PC-9 (cell line): Measurements from ENCODE around the gene SRMS. TPM values are rescaled to one million over a fixed set of nuclear protein-coding genes. Genes with fewer than 3 reads are reported as not detected.
A peak's percentile ranks its signal among the peaks of the same experiment; 100 is the strongest.

Source experiments
- Bru-seq: library from RNA; stranded (reverse); fragments of 400-500 nt; gene quantifications from one replicate; lab custom pipeline; 2021; lab: Mats Ljungman, UMichigan
- BruChase-seq, 2 experiments: library from RNA; stranded (reverse); fragments of 400-500 nt; gene quantifications; one replicate each; lab custom pipeline; 2021; lab: Mats Ljungman, UMichigan
- BruUV-seq: library from RNA; stranded (reverse); fragments of 400-500 nt; replicated peaks from 2 replicates; lab custom pipeline; 2021; lab: Mats Ljungman, UMichigan
- CTCF ChIA-PET: fragments of 300-600 bp; sonication (Branson Sonifier 250); formaldehyde crosslinking; loops from one replicate; lab custom pipeline; 2022; ENCODE audit warnings: antibody characterized with exemption; lab: Charles Lee
- POLR2A ChIA-PET: fragments of 300-600 bp; sonication (Branson Sonifier 250); formaldehyde crosslinking; loops from one replicate; lab custom pipeline; 2022; ENCODE audit warnings: antibody characterized with exemption; ENCODE audit not compliant: unreplicated experiment; lab: Charles Lee
- DNase-seq, 2 experiments: peaks; one replicate each; pipeline versions ENCODE4 v3.0.0 to v3.0.0-alpha.2; 2015 to 2022; ENCODE audit warnings: mixed read lengths in 1 of 2
- H2AFZ ChIP-seq: fragments of 200-600 bp; sonication (generic); 2 replicates; pipeline ENCODE4 v1.8.1; 2017; ENCODE audit warnings: antibody characterized with exemption
- H3F3A ChIP-seq: fragments of 200-600 bp; sonication (generic); 2 replicates; pipeline ENCODE4 v1.8.1; 2017; ENCODE audit warnings: antibody characterized with exemption, mild to moderate bottlenecking, low read depth; ENCODE audit not compliant: insufficient read depth
- H3K27ac ChIP-seq: fragments of 200-600 bp; sonication (generic); 2 replicates; pipeline ENCODE4 v1.6.1; 2016; ENCODE audit warnings: mixed run types
- H3K27me3 ChIP-seq: fragments of 200-600 bp; sonication (generic); 2 replicates; pipeline ENCODE4 v1.6.1; 2016; ENCODE audit warnings: low read depth, mixed run types; ENCODE audit not compliant: insufficient read depth
- H3K36me3 ChIP-seq: fragments of 200-600 bp; sonication (generic); 2 replicates; pipeline ENCODE4 v1.6.1; 2016; ENCODE audit warnings: low read depth, mixed run types
- H3K4me1 ChIP-seq: fragments of 200-600 bp; sonication (generic); replicated peaks from 2 replicates; pipeline ENCODE4 v1.6.1; 2016; ENCODE audit warnings: mixed run types; ENCODE audit not compliant: insufficient read depth
- H3K4me2 ChIP-seq: fragments of 200-600 bp; sonication (generic); 2 replicates; pipeline ENCODE4 v1.6.1; 2017; ENCODE audit warnings: mixed run types
- H3K4me3 ChIP-seq: fragments of 200-600 bp; sonication (generic); 2 replicates; pipeline ENCODE4 v1.6.1; 2016; ENCODE audit warnings: mixed run types
- H3K79me2 ChIP-seq: fragments of 200-600 bp; sonication (generic); 2 replicates; pipeline ENCODE4 v1.6.1; 2017; ENCODE audit warnings: low read depth, mixed run types
- H3K9me2 ChIP-seq: fragments of 200-600 bp; sonication (generic); 2 replicates; pipeline ENCODE4 v1.8.1; 2017; ENCODE audit warnings: mild to moderate bottlenecking; ENCODE audit not compliant: insufficient read depth
- H3K9me3 ChIP-seq: fragments of 200-600 bp; sonication (generic); 2 replicates; pipeline ENCODE4 v1.8.1; 2016; ENCODE audit warnings: low read depth; ENCODE audit not compliant: insufficient read depth
- H4K20me1 ChIP-seq: fragments of 200-600 bp; sonication (generic); 2 replicates; pipeline ENCODE4 v1.8.1; 2017; ENCODE audit not compliant: insufficient read depth
- CTCF ChIP-seq: fragments of 200-600 bp; sonication (generic); conservative IDR thresholded peaks from 2 replicates; pipeline ENCODE4 v1.6.1; 2017; ENCODE audit warnings: mixed run types, antibody characterized with exemption, mild to moderate bottlenecking, moderate library complexity
- EZH2 ChIP-seq: fragments of 200-600 bp; sonication (generic); IDR thresholded peaks from 2 replicates; pipeline ENCODE4 v1.8.0; 2017; ENCODE audit warnings: antibody characterized with exemption, low read depth
- intact Hi-C: fragments of 100-400 bp; cut with micrococcal nuclease; formaldehyde crosslinking; loops from one replicate; pipeline ENCODE4 v1.10.0; 2022; ENCODE audit not compliant: unreplicated experiment
- long read RNA-seq: library from polyadenylated mRNA; stranded (forward); transcript quantifications from one replicate; pipeline ENCODE4 v2.0.0, GENCODE V29; 2022
- total RNA-seq: library from RNA; stranded (reverse); gene quantifications from 2 replicates; pipeline ENCODE4 v1.2.3, GENCODE V29; 2021

SRMS gene
- total RNA-seq (1.2 TPM in 2 replicates), Bru-seq, nascent RNA (percentile 16 among the genes with signal in this experiment), BruChase-seq, experiment 1, labeled RNA remaining after a 2-hour chase (percentile 27 among the genes with signal in this experiment), BruChase-seq, experiment 2, labeled RNA remaining after a 6-hour chase (percentile 28 among the genes with signal in this experiment)
- long read RNA-seq, partial matches to known transcripts, result 0 of 3 reads
- long read RNA-seq, other reads (novel, unspliced or antisense), result 3 of 3 reads

GRCh38 chr20:63547725-63548480 is at the start of gene SRMS:
Gene SRMS, minus strand, starts transcription at chr20:63547749. Its CDS starts 286 bp downstream, at chr20:63547463.
- DNase-seq, result no peak
- TF ChIP-seq CTCF (no peak), EZH2 (no peak)
- Histone ChIP-seq H3K9me3 (no peaks in the 10 kb centered on the region), H3K27ac (no peak within 1 kb of the TSS), H4K20me1 (no peaks in the 10 kb centered on the region), H3K4me3 (no peak within 1 kb of the TSS), H3F3A (peaks cover 40% of the 10 kb centered on the region; the same call in 1 of the 2 replicates), H3K4me1 (peaks cover 64% of the 10 kb centered on the region), H3K36me3 (no peaks in the 10 kb centered on the region), H2AFZ (no peak within 1 kb of the TSS), H3K9me2 (no peaks in the 10 kb centered on the region), H3K79me2 (no peaks in the 10 kb centered on the region), H3K4me2 (peak within 1 kb of the TSS; percentile 7; the same call in 1 of the 2 replicates), H3K27me3 (no peaks in the 10 kb centered on the region)
- ChIA-PET POLR2A (interaction anchor here (0.6 kb wide), 1 partner anchor 433 kb away, joined by 5 read pairs; the partner anchor contains the start of gene PRPF6), CTCF (no interaction called here)
- intact Hi-C loops, result no loop called here
- no TSS peak for BruUV-seq

GRCh38 chr20:63596423-63596822 is 48.9 kb upstream of the SRMS start:
- H4K20me1 ChIP-seq, result no peaks in the 10 kb centered on the region; the same call in 1 of the 2 replicates
- H3K4me3 ChIP-seq, result no peak overlapping the region
- H3F3A ChIP-seq, result peaks cover 15% of the 10 kb centered on the region; the same call in 1 of the 2 replicates
- no peaks in the 10 kb centered on the region for H3K9me2 ChIP-seq
- no TSS peak for BruUV-seq
- CTCF ChIA-PET, result interaction anchor here (0.6 kb wide), 1 partner anchor 277 kb away, joined by 6 read pairs; no protein-coding TSS in a partner anchor
- peaks cover 14% of the 10 kb centered on the region; the same call in 1 of the 2 replicates for H3K4me1 ChIP-seq
- no peaks in the 10 kb centered on the region for H3K9me3 ChIP-seq
- POLR2A ChIA-PET, result no interaction called here
- H2AFZ ChIP-seq, result no peak overlapping the region
- TF ChIP-seq EZH2 (no peak), CTCF (no peak)
- no peak overlapping the region for H3K4me2 ChIP-seq
- no peaks in the 10 kb centered on the region for H3K27me3 ChIP-seq
- no peak overlapping the region for H3K27ac ChIP-seq
- H3K79me2 ChIP-seq, result no peaks in the 10 kb centered on the region
- intact Hi-C loops, result no loop called here
- no peaks in the 10 kb centered on the region for H3K36me3 ChIP-seq
- DNase-seq, result no peak

- Histone ChIP-seq H4K20me1 (no peaks in the 10 kb centered on the region; the same call in 1 of the 2 replicates), H3K9me3 (no peaks in the 10 kb centered on the region), H3K4me2 (no peak overlapping the region), H3K27me3 (no peaks in the 10 kb centered on the region), H3K4me3 (no peak overlapping the region), H3F3A (peaks cover 8% of the 10 kb centered on the region; the same call in 1 of the 2 replicates), H3K36me3 (no peaks in the 10 kb centered on the region), H2AFZ (no peak overlapping the region), H3K4me1 (peaks cover 10% of the 10 kb centered on the region; the same call in 1 of the 2 replicates), H3K9me2 (no peaks in the 10 kb centered on the region), H3K79me2 (no peaks in the 10 kb centered on the region), H3K27ac (no peak overlapping the region)
- no peak for DNase-seq
- ChIA-PET CTCF (no interaction called here), POLR2A (no interaction called here)
- TF ChIP-seq EZH2, result no peak
- TF ChIP-seq CTCF, result no peak
- intact Hi-C loops, result no loop called here
- BruUV-seq, result no TSS peak
Measured at GRCh38 chr20:63595416-63596127, 48.0 kb upstream of the SRMS start.
